Uterus (tissue), 4 donors: ENCODE measurements around the gene MCM3AP. TPM values are rescaled to one million over a fixed set of nuclear protein-coding genes. Genes with fewer than 3 reads are reported as not detected.
"Not testable (repeated sequence)": the region's sequence is repeated elsewhere in the genome, so short reads cannot be mapped to it uniquely, and the experiment has no call there.

Source experiments
- DNase-seq, 2 donors: peaks; one replicate each; pipeline ENCODE4 v3.0.0-alpha.2; 2019 to 2020
- H3K27ac ChIP-seq, 2 donors: fragments of 200-600 bp; sonication (generic); 1 replicate in 1 of 2; 2 replicates in 1 of 2; pipeline ENCODE4 v1.5.1; 2016 to 2018
- H3K27me3 ChIP-seq, 2 donors: fragments of 200-600 bp; sonication (generic); one replicate each; pipeline ENCODE4 v1.5.1; 2018 to 2019; ENCODE audit warnings: control low read depth in 1 of 2
- H3K36me3 ChIP-seq, 2 donors: fragments of 200-600 bp; sonication (generic); one replicate each; pipeline ENCODE4 v1.5.1; 2019; ENCODE audit warnings: control low read depth in 1 of 2
- H3K4me1 ChIP-seq, 2 donors: fragments of 200-600 bp; sonication (generic); one replicate each; pipeline ENCODE4 v1.5.1; 2018 to 2019; ENCODE audit warnings: control low read depth in 1 of 2
- H3K4me3 ChIP-seq, 2 donors: fragments of 200-600 bp; sonication (generic); 1 replicate in 1 of 2; 2 replicates in 1 of 2; pipeline ENCODE4 v1.5.1; 2018 to 2019; ENCODE audit warnings: mild to moderate bottlenecking in 1 of 2
- H3K9me3 ChIP-seq, 2 donors: fragments of 200-600 bp; sonication (generic); one replicate each; pipeline ENCODE4 v1.5.1; 2019; ENCODE audit warnings: control low read depth in 1 of 2
- CTCF ChIP-seq, 4 experiments: fragments of 200-600 bp in 2 of 4; fragments of 450-650 bp in 2 of 4; sonication (generic) in 2 of 4; IDR thresholded peaks; one replicate each; pipeline ENCODE4 v1.5.1; 2016 to 2019; ENCODE audit warnings: antibody characterized with exemption in 4 of 4, mild to moderate bottlenecking in 2 of 4, moderate library complexity in 1 of 4
- POLR2A ChIP-seq, 2 donors: fragments of 450-650 bp; IDR thresholded peaks; one replicate each; pipeline ENCODE4 v1.6.1; 2016; ENCODE audit warnings: antibody characterized with exemption in 2 of 2, mild to moderate bottlenecking in 1 of 2, moderate library complexity in 1 of 2
- intact Hi-C: fragments of 100-400 bp; cut with DNase I; formaldehyde crosslinking; loops from one replicate; pipeline ENCODE4 v1.15.1; 2023; ENCODE audit warnings: low total_unique reads
- total RNA-seq, 4 donors: library from RNA; depleted of rRNA in 3 of 4; stranded (reverse); fragments of >200 nt in 3 of 4; gene quantifications; one replicate each; pipeline versions ENCODE4 v1.1.0 to v1.2.4, GENCODE V29; 2014 to 2023
- donor health status: DM: yes; HTN: yes; CAD: no.

The MCM3AP gene
- total RNA-seq, 4 donors from 2014 or later, result 24.1 to 128 (median 93.2) TPM

- intact Hi-C loops, result no loop called here
- Histone ChIP-seq H3K9me3 (no peaks in the 10 kb centered on the region), H3K27me3 (no peaks in the 10 kb centered on the region), H3K27ac (no peak overlapping the region), H3K4me3 (no peak overlapping the region), H3K4me1 (no peaks in the 10 kb centered on the region), H3K36me3 (no peaks in the 10 kb centered on the region)
- DNase-seq, result no peak
- no peak for TF ChIP-seq POLR2A (IDR thresholded peaks at IDR 0.05)
- TF ChIP-seq CTCF (IDR thresholded peaks at IDR 0.05), result no peak
These were observed 31.4 kb upstream of the MCM3AP start for GRCh38 chr21:46316708-46317324.

DNA sequence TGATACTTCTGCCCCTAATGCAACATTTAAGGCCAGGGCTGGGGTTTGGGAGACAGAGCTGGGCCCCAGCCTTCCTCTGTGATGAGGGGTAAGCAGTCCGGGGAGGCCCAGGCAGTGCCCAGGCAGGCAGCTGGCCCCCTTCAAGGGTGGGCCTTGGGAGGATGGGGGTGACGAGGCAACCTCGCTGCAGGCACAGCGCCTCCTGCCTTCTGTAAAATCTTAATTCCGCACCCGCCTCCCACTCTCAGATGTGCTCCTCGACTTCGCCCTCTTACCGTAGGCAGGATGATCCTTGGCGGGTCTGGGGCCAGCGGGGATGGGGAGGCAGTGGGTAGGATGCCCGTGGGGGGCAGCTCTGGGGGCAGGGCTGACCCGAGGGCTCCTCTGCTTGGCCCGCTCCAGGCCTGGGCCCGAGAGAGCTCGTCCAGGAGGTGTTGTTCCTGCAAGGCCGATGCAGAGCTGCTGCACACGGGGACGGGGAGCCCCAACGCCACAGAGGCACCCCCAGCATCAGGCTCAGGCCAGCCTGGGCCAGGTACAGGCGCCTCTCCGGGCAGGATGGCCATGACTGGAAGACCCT is 29.1 kb upstream of the MCM3AP start:
- H3K4me1 ChIP-seq, result no peaks in the 10 kb centered on the region
- no peaks in the 10 kb centered on the region for H3K9me3 ChIP-seq
- no peak for TF ChIP-seq POLR2A (IDR thresholded peaks at IDR 0.05)
- TF ChIP-seq CTCF (IDR thresholded peaks at IDR 0.05), result no peak
- intact Hi-C loops, result no loop called here
- H3K27me3 ChIP-seq, result no peaks in the 10 kb centered on the region
- no peak for DNase-seq
- no peak overlapping the region for H3K27ac ChIP-seq
- H3K4me3 ChIP-seq, result no peak overlapping the region
- no peaks in the 10 kb centered on the region for H3K36me3 ChIP-seq

DNA sequence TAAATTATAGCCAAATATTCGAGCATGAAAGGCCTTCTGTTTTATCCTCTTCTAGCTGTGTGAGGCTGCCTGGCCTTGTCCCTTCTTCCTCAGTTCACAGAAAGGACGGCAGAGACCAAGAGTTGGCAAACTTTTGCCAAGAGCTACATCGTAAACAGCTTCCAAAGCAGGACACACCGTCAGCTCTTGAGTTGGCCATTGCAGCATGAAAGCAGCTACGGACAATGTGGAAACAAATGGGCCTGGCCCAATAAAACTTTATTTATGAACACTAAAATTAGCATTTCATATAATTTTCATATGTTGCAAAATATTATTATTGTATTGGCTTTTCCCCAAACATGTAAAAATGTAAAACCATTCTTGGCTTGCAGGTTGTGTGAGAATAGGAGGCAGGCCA is 27.5 kb upstream of the MCM3AP start:
- no peak overlapping the region for H3K27ac ChIP-seq
- TF ChIP-seq POLR2A (IDR thresholded peaks at IDR 0.05), result no peak
- TF ChIP-seq CTCF (IDR thresholded peaks at IDR 0.05), result no peak
- H3K4me3 ChIP-seq, result no peak overlapping the region
- H3K4me1 ChIP-seq, result no peaks in the 10 kb centered on the region
- H3K36me3 ChIP-seq, result no peaks in the 10 kb centered on the region
- H3K9me3 ChIP-seq, result no peaks in the 10 kb centered on the region
- intact Hi-C loops, result no loop called here
- no peak for DNase-seq
- H3K27me3 ChIP-seq, result no peaks in the 10 kb centered on the region

DNA sequence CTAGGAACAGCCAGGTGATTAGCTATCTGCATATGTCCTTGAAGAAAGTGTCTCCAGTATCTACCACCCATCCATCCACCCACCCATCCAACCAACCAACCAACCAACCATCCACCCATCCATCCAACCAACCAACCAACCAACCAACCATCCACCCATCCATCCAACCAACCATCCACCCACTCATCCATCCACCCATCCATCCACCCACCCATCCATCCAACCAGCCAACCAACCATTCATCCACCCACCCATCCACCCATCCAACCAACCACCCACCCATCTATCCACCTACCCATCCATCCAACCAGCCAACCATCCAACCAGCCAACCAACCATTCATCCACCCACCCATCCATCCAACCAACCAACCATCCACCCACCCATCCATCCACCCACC is 26.2 kb upstream of the MCM3AP start:
- no peaks in the 10 kb centered on the region for H3K9me3 ChIP-seq
- no peaks in the 10 kb centered on the region for H3K27me3 ChIP-seq
- TF ChIP-seq CTCF (IDR thresholded peaks at IDR 0.05) (no peak), POLR2A (IDR thresholded peaks at IDR 0.05) (no peak)
- H3K27ac ChIP-seq, result no peak overlapping the region
- no peaks in the 10 kb centered on the region for H3K4me1 ChIP-seq
- no peak for DNase-seq
- intact Hi-C loops, result no loop called here
- H3K36me3 ChIP-seq, result no peaks in the 10 kb centered on the region
- no peak overlapping the region for H3K4me3 ChIP-seq

DNA sequence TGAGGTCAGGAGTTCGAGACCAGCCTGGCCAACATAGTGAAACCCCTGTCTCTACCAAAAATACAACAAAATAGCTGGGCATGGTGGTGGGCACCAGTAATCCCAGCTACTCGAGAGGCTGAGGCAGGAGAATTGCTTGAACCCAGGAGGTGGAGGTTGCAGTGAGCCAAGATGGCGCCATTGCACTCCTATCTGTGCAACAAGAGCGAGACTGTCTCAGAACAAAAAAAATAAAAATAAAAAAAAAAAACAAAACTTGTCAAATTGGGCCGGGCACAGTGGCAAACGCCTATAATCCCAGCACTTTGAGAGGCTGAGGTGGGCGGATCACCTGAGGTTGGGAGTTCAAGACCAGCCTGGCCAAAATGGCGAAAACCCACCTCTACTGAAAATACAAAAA is 24.8 kb upstream of the MCM3AP start:
- H3K9me3 ChIP-seq, H3K36me3 ChIP-seq, H3K27ac ChIP-seq, H3K4me3 ChIP-seq, intact Hi-C loops, H3K27me3 ChIP-seq, H3K4me1 ChIP-seq, DNase-seq: not testable (repeated sequence)
